GM12892 (cell line): Measurements from ENCODE around the gene ADD1.

Experiments
- POLR2A ChIP-seq: IDR thresholded peaks from 2 replicates; pipeline ENCODE4 v1.6.1; 2011; ENCODE audit warnings: low read depth, low read length, control low read depth
- TAF1 ChIP-seq: IDR thresholded peaks from 2 replicates; pipeline ENCODE4 v1.6.1; 2011; ENCODE audit warnings: low read depth, mild to moderate bottlenecking, control low read depth, low read length, borderline replicate concordance

DNA sequence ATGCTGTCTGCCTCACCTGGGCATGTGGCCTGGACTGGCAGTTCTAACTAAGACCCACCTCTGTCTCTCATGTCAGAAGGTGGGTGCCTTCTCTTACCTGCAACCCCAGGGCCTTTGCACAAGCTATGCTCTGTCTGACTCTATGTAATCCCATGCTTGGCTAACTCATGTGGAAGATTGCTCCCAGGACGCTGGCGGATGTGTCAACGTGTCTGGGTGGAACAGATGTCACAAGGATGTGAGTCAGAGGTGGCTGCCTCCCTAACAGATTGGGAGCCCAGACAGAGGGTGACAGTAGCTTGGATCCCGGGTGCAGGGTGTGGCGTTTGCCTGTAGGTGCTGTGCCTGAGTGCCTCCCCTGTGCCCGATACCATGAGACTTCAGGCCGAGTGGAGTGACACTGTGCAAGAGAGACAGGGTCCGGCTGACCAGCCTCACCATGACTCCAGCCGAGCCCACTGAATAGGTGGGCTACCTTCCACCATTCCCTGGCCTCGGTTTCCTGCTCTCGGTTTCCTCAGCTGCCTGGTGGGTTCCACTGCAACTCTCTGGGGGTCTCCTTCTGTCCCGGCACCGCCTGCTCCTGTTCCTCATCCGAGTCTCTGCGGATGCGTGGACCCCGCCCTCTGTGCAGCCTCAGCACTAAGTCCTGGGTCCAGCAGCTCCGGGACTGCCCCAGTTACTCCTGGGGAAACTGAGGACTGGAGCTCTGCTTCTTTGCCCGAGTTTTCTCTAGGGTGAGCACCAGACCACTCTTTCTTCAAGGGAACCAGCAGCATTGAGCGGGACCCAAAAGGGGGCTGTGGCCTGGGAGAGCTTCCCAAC lies 39.8 kb upstream of the ADD1 start:
- TF ChIP-seq POLR2A: no peak
- no peak for TF ChIP-seq TAF1
